ENCODE results near the gene PAX7. TPM values are rescaled to one million over a fixed set of nuclear protein-coding genes. Genes with fewer than 3 reads are reported as not detected.

Gene PAX7
- total RNA-seq, 1 donor, result not detected

- Histone ChIP-seq H3K27me3 (ENCODE audit: insufficient read depth, low read length) (peaks cover 94% of the 10 kb centered on the region), H3K79me2 (ENCODE audit: insufficient read depth, low read length) (no peaks in the 10 kb centered on the region), H3K27ac (ENCODE audit: low read depth, low read length) (no peak overlapping the region), H3K4me3 (ENCODE audit: insufficient read depth, low read length) (no peak overlapping the region), H2AFZ (ENCODE audit: low read length) (no peak overlapping the region), H3K36me3 (ENCODE audit: insufficient read depth, low read length) (no peaks in the 10 kb centered on the region), H4K20me1 (ENCODE audit: insufficient read depth, low read length) (no peaks in the 10 kb centered on the region), H3K4me2 (ENCODE audit: insufficient read depth, low read length) (no peak overlapping the region), H3K4me1 (ENCODE audit: insufficient read depth, low read length) (no peaks in the 10 kb centered on the region), H3K9me3 (ENCODE audit: low read depth, low read length) (no peaks in the 10 kb centered on the region)
- TF ChIP-seq CTCF (IDR thresholded peaks at IDR 0.05; ENCODE audit: extremely low read depth, low read depth, low read length), result no peak
- peak; percentile 93 for DNase-seq (ENCODE audit: insufficient read length, low spot score, missing footprints)
Measured at GRCh38 chr1:18643154-18644012, 12.7 kb downstream of the PAX7 start.

GRCh38 chr1:18644013-18644399 is 13.4 kb downstream of the PAX7 start:
- H3K36me3 ChIP-seq (ENCODE audit: insufficient read depth, low read length), result no peaks in the 10 kb centered on the region
- no peaks in the 10 kb centered on the region for H3K4me1 ChIP-seq (ENCODE audit: insufficient read depth, low read length)
- TF ChIP-seq CTCF (IDR thresholded peaks at IDR 0.05; ENCODE audit: extremely low read depth, low read depth, low read length), result no peak
- no peaks in the 10 kb centered on the region for H3K9me3 ChIP-seq (ENCODE audit: low read depth, low read length)
- no peaks in the 10 kb centered on the region for H4K20me1 ChIP-seq (ENCODE audit: insufficient read depth, low read length)
- H3K27me3 ChIP-seq (ENCODE audit: insufficient read depth, low read length), result peaks cover 94% of the 10 kb centered on the region
- H3K79me2 ChIP-seq (ENCODE audit: insufficient read depth, low read length), result no peaks in the 10 kb centered on the region
- H3K4me2 ChIP-seq (ENCODE audit: insufficient read depth, low read length), result no peak overlapping the region
- H2AFZ ChIP-seq (ENCODE audit: low read length), result no peak overlapping the region
- no peak overlapping the region for H3K27ac ChIP-seq (ENCODE audit: low read depth, low read length)
- H3K4me3 ChIP-seq (ENCODE audit: insufficient read depth, low read length), result no peak overlapping the region
- DNase-seq (ENCODE audit: insufficient read length, low spot score, missing footprints), result peak; percentile 74

GRCh38 chr1:18644446-18644845 is 13.8 kb downstream of the PAX7 start:
- no peaks in the 10 kb centered on the region for H4K20me1 ChIP-seq (ENCODE audit: insufficient read depth, low read length)
- H3K4me3 ChIP-seq (ENCODE audit: insufficient read depth, low read length), result no peak overlapping the region
- no peak overlapping the region for H2AFZ ChIP-seq (ENCODE audit: low read length)
- peaks cover 90% of the 10 kb centered on the region for H3K27me3 ChIP-seq (ENCODE audit: insufficient read depth, low read length)
- no peaks in the 10 kb centered on the region for H3K9me3 ChIP-seq (ENCODE audit: low read depth, low read length)
- H3K36me3 ChIP-seq (ENCODE audit: insufficient read depth, low read length), result no peaks in the 10 kb centered on the region
- H3K27ac ChIP-seq (ENCODE audit: low read depth, low read length), result no peak overlapping the region
- DNase-seq (ENCODE audit: insufficient read length, low spot score, missing footprints), result peak; percentile 84
- no peaks in the 10 kb centered on the region for H3K4me1 ChIP-seq (ENCODE audit: insufficient read depth, low read length)
- TF ChIP-seq CTCF (IDR thresholded peaks at IDR 0.05; ENCODE audit: extremely low read depth, low read depth, low read length), result no peak
- no peak overlapping the region for H3K4me2 ChIP-seq (ENCODE audit: insufficient read depth, low read length)
- no peaks in the 10 kb centered on the region for H3K79me2 ChIP-seq (ENCODE audit: insufficient read depth, low read length)

GRCh38 chr1:18644973-18645746 is 14.5 kb downstream of the PAX7 start:
- no peaks in the 10 kb centered on the region for H3K9me3 ChIP-seq (ENCODE audit: low read depth, low read length)
- H3K27me3 ChIP-seq (ENCODE audit: insufficient read depth, low read length), result peaks cover 85% of the 10 kb centered on the region

More at GRCh38 chr1:18644973-18645746, 14.5 kb downstream of the PAX7 start:
- no peak for TF ChIP-seq CTCF (IDR thresholded peaks at IDR 0.05; ENCODE audit: extremely low read depth, low read depth, low read length)
- H3K4me2 ChIP-seq (ENCODE audit: insufficient read depth, low read length), result no peak overlapping the region
- no peaks in the 10 kb centered on the region for H3K36me3 ChIP-seq (ENCODE audit: insufficient read depth, low read length)
- H4K20me1 ChIP-seq (ENCODE audit: insufficient read depth, low read length), result no peaks in the 10 kb centered on the region
- no peak overlapping the region for H3K27ac ChIP-seq (ENCODE audit: low read depth, low read length)
- no peak overlapping the region for H3K4me3 ChIP-seq (ENCODE audit: insufficient read depth, low read length)
- H3K79me2 ChIP-seq (ENCODE audit: insufficient read depth, low read length), result no peaks in the 10 kb centered on the region
- no peaks in the 10 kb centered on the region for H3K4me1 ChIP-seq (ENCODE audit: insufficient read depth, low read length)
- no peak overlapping the region for H2AFZ ChIP-seq (ENCODE audit: low read length)
- DNase-seq (ENCODE audit: insufficient read length, low spot score, missing footprints), result peak; percentile 89
